Measurements from ENCODE around the gene SLC16A10.

DNA sequence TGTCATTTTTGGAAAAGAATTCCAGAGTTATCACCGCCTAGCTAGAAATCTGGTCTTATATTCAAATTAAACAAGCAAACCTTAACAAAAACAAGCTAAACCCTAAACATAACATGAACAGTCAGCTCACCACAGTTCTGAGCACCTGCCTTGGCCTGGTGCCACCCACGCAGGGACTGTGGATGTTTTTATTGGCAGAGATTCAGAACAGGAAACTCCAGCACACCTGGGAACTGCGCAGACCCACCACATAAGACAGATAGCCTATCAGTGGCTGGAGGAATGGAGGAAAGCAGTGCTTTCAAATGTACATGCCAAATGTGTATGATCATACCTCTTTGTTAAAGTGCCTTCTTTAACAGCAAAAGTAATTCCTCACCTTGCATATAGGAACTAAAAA, 8.9 kb downstream of the SLC16A10 start:
- no peak for TF ChIP-seq POLR2AphosphoS5 (IDR thresholded peaks at IDR 0.05; ENCODE audit: low read depth, low read length)
- TF ChIP-seq FOXP2 (optimal IDR thresholded peaks at IDR 0.05; ENCODE audit: borderline replicate concordance, extremely low read depth, extremely low read length, insufficient read depth): no peak
- TF ChIP-seq TAF1 (IDR thresholded peaks at IDR 0.05; ENCODE audit: borderline replicate concordance, insufficient read depth, low read length): no peak
- TF ChIP-seq REST (IDR thresholded peaks at IDR 0.05; ENCODE audit: insufficient read depth in 1 of 2, low read depth in 2 of 2, low read length in 2 of 2): no peak
- TF ChIP-seq SIN3A (IDR thresholded peaks at IDR 0.05; ENCODE audit: borderline replicate concordance, insufficient read depth, low read length): no peak
